GM12801 (cell line): ENCODE results near the gene CIAO2B.

Experiments used
- TF ChIP-seq, protein P1 (sequence below): IDR thresholded peaks from one replicate; pipeline ENCODE4 v1.5.1; 2011; ENCODE audit warnings: control low read depth; ENCODE audit not compliant: insufficient read length; ENCODE audit errors: extremely low read depth

Gene CIAO2B

DNA sequence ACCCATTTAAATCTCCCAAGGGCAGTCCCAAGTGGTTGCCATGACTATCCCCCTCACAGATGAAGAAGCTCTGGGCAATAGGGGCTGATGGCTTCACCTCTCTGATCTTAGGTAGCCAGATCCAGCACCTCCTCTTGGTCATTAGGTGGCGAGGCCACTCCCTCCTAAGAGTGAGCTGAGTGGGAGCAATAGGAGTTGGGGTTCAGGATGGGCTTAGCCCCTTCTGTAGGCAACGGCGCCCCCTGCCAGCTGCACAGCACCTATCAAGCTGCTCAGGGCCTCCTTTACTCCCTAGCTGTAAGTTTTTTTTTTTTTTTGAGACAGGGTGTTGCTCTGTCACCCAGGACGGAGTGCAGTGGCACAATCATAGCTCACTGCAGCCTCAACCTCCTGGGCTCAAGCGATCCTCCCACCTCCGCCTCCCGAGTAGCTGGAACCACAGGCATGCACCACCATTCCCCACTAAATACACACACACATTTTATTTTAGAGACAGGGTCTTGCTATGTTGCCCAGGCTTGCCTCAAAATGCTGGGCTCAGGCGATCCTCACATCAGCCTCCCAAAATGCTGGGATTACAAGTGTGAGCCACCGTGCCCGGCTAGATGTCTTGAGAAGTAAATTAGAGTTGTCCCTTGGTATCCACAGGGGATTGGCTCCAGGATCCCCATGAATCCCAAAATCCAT lies 5.4 kb downstream of the CIAO2B start:
- TF ChIP-seq, protein P1, sequence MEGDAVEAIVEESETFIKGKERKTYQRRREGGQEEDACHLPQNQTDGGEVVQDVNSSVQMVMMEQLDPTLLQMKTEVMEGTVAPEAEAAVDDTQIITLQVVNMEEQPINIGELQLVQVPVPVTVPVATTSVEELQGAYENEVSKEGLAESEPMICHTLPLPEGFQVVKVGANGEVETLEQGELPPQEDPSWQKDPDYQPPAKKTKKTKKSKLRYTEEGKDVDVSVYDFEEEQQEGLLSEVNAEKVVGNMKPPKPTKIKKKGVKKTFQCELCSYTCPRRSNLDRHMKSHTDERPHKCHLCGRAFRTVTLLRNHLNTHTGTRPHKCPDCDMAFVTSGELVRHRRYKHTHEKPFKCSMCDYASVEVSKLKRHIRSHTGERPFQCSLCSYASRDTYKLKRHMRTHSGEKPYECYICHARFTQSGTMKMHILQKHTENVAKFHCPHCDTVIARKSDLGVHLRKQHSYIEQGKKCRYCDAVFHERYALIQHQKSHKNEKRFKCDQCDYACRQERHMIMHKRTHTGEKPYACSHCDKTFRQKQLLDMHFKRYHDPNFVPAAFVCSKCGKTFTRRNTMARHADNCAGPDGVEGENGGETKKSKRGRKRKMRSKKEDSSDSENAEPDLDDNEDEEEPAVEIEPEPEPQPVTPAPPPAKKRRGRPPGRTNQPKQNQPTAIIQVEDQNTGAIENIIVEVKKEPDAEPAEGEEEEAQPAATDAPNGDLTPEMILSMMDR: no peak

DNA sequence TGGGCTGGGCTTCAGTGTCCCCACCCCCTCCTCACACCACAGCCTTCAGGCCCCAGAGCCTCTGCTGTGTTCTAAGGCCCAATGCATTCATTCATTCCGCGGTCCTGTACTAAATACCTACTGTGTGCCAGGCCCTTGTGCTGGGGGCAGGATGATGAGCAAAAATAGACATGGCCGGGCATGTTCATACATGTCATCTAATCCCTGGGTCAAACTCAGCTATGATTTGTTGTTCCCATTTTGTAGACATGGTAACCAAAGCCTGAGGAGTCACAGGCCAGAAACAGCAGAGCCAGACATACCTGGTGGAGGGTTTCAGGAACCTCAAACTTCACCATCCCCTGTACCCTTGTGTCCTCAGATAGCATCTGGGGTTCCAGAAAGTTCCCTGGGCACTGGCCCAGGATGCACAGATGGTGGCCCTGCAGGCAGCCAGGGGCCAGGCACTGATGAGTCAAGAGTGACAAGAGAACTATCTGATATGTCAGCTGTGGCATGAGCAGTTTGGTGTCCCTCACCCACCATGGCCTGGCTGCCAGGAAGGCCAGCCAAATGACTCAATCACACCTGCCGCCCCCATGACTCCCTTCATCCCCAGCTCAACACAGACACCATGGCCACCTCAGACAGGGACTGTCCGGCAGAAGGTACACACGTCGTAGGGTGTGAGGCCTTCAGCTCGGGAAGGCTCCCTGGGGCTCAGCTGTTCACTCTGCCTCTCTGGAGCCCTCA lies 6.1 kb downstream of the CIAO2B start:
- TF ChIP-seq, protein P1: no peak

DNA sequence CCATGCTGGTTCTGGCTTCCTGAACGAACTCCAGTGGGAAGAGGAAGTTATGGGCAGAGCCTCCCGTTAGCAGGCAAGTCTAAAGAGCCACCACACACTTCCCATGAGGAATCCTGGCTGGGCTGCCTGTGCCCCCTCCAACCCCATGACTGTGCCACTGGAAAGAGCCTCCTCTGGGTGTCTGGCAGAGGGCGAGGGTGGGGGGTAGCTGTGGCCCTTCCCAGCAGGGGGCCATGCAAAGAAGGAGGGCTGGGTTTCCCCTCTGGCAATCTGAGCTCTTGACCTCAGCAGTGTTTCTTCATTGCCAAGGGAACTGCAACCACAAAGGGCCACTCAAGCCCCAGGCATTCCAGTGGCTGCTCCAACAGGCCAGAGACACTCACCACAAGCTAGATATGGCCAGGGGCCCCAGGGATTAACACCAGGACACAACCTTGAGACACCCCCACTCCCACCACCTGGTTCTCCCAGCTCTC lies 7.2 kb downstream of the CIAO2B start:
- TF ChIP-seq, protein P1: no peak

DNA sequence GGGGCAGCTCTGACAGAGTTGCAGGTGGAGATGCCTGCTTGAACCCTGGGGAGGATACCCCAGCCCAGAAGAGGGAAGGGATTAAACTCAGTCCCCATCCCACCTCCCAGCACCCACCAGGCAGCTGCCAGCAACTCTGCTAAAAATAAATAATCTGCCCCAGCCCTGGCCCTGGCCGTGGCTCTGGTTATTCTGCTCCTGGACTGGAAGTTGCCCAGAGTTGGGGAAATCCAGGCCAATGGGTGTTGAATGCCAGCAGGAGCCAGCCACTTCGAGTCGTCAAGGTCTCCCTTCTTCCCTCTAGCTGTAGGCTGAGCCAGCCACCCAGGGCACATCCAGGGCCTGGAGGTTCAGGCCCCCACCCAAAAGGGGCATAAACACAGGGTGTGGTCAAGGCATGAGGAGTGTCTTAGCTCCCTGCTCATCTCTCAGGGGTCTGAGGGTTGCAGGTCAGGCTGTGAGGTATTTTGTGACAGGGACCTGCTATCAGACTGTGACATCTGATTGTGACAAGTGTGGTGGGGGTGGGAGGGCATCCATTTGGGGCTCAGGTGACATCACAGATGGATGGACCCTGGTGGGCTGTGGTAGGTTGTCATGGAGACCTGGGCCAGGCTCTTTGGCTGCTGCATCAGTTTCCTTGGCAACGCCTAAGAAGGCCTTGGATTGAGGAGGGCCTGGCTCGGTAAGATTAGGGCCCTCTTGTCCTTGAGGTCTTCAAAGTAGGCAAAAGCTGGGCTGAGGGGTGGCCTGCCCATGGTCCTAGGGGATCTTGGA lies 7.8 kb downstream of the CIAO2B start:
- TF ChIP-seq, protein P1: no peak

DNA sequence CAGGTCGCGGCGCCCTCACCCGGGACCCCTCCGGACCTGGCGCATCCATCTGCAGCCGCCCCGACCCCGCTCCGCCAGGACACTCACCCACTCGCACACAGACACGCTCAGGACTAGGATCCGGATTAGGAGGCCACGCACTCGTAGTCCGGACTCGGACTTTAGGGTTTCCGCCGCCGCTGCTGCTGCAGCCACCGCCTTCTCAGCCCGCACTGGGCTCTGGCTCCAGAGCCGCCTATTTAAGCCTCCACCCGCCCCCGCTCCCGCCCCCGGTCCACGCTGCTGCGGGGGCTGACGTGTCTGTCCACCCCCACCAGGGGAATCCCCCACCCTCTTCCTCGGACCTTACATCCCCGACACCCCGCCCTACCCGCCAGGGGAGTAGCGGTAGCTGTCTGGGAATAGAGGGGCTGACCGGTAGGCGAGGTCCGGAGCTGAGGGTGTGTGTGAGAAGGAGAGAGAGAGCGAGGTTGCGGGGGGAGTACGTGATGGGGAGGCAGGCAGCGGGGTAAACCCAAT lies 8.8 kb downstream of the CIAO2B start, which contains the start of gene RRAD:
Gene RRAD (minus strand): TSS at position 214 of the 519 bp plus-strand sequence. CDS start 356 bp downstream, outside the sequence.
- TF ChIP-seq, protein P1: no peak

DNA sequence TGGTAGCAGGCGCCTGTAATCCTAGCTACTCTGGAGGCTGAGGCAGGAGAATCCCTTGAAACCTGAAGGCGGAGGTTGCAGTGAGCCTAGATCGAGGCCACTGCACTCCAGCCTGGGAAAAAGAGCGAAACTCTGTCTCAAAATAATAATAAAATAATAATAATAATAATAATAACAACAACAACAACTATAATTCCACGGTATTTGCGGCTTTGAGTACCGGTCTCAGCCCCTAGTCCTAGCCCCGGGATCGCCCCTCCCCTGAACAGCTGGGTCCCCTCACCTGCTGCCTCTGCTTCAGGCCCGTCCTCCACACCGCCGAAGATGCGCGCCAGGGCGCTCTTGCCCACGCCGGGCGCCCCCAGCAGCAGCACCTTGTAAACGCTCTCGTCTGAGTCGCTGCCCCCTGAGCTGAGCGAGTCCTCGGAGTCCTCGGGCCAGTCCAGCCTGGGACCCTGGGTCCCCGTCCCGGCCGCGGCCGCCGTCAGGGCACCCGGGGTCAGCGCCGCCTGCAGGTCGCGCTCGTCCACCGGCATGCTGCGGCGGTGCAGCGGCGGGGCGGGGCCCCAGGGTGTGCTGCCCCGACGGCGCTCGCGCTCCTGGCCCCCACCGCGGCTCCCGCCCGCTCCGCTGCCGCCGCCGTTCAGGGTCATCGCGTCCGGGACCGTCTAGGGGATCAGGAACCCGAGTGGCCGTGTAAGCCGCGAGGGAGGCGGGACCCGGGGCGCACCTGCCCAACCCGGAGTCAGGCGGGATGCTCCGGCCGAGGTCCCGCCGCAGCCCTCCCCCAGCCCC lies 9.5 kb downstream of the CIAO2B start:
- TF ChIP-seq, protein P1: no peak

DNA sequence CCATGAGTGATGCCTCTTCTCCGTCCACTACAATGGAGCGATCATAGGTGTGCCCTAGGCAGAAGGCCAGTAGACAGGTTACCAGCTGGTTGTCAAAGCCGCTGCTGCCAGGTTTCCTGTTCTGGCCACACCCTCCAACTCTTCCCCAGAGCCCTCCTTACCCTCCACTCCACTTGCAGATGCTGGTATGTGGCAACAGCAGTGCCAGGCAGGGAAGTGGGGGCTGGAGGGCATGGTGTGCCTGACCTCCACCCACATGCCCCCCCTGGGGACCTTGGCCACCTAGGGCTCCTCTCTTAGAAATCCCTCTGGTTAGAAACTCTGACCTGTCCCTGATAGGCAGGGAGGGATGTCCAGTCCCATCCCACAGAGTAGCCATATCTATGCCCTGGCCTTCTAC lies 10.3 kb downstream of the CIAO2B start:
- TF ChIP-seq, protein P1: no peak
